Progenitor cell of endocrine pancreas (in vitro differentiated cells): Measurements from ENCODE around the gene ADARB1. TPM values are rescaled to one million over a fixed set of nuclear protein-coding genes. Genes with fewer than 3 reads are reported as not detected.

Experiments used
- DNase-seq: peaks from one replicate; pipeline ENCODE4 v3.0.0; 2021; ENCODE audit warnings: low spot score; ENCODE audit not compliant: unreplicated experiment
- H3K27ac Mint-ChIP-seq: 2 replicates; pipeline ENCODE4 v1.8.0; 2021; ENCODE audit warnings: mild to moderate bottlenecking, moderate library complexity, mixed read lengths
- H3K27me3 Mint-ChIP-seq: 2 replicates; pipeline ENCODE4 v1.8.0; 2021; ENCODE audit warnings: mixed read lengths
- H3K36me3 Mint-ChIP-seq: 2 replicates; pipeline ENCODE4 v1.8.0; 2022; ENCODE audit warnings: mixed read lengths; ENCODE audit not compliant: insufficient read depth
- H3K4me1 Mint-ChIP-seq: 2 replicates; pipeline ENCODE4 v1.8.0; 2021; ENCODE audit warnings: low read depth, mixed read lengths
- H3K4me3 Mint-ChIP-seq: 2 replicates; pipeline ENCODE4 v1.8.0; 2021; ENCODE audit warnings: low read depth, mild to moderate bottlenecking, moderate library complexity, mixed read lengths
- H3K9me3 Mint-ChIP-seq: 2 replicates; pipeline ENCODE4 v1.8.0; 2021; ENCODE audit warnings: low read depth, mixed read lengths
- total RNA-seq: library from RNA; stranded (reverse); gene quantifications from 2 replicates; pipeline ENCODE4 v1.2.1, GENCODE V29; 2021
- TF ChIP-seq, protein P1 (sequence below): fragments of 200-600 bp; sonication (generic); IDR thresholded peaks from one replicate; pipeline ENCODE4 v1.5.0; 2021; ENCODE audit warnings: antibody characterized with exemption, mild to moderate bottlenecking; ENCODE audit not compliant: unreplicated experiment

Gene ADARB1
- total RNA-seq, 1 donor from 2014 or later = 19.1 TPM

DNA sequence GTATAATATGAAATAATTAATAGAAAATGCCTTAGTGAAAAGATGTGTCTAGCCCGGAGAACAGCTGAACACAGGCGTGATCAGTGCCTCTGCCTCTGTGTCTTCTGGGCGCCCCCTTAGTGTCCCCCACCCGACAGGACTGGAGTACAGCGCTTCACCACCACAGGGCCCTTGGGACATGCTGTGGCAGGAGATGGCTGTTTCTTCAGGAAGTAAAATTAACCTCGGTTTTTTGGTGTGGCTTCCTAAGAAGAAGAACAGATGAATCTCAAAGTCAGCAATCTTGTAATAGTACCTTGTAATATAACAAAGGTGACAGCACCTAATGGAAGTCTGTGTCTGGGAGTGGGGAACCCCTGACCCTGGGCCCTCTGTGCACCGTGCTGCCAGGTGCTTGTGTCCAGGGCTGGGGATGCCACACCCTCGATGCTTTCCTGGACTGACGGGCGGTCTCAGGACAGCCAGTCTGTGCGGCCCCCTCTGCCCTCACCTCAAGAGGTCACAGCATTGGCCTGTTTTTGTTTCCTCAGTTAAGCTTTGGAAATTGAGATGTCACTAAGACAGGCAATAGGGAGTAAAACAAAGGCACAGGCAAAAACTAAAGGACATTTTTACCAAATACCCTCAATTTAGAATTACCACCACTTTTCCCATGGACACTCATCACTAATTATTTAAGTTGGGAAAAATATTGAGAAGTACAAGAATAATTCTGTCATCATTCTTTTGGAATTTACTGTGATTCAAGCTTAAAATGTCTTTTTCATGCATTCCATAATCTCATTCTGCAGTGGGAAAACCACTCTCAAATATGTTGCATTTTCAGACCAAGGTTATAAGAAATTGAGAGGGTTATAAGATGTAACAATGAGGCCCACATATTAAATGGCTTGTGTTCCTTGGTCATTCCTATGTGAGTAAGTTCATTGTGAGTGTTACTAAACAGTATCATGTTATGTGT, 79.3 kb downstream of the ADARB1 start:
- no peak for DNase-seq
- Mint-ChIP-seq H3K27ac (no peak overlapping the region), H3K36me3 (no peaks in the 10 kb centered on the region), H3K27me3 (no peaks in the 10 kb centered on the region), H3K9me3 (no peaks in the 10 kb centered on the region), H3K4me3 (no peak overlapping the region), H3K4me1 (peaks cover 4% of the 10 kb centered on the region)
- TF ChIP-seq, protein P1, sequence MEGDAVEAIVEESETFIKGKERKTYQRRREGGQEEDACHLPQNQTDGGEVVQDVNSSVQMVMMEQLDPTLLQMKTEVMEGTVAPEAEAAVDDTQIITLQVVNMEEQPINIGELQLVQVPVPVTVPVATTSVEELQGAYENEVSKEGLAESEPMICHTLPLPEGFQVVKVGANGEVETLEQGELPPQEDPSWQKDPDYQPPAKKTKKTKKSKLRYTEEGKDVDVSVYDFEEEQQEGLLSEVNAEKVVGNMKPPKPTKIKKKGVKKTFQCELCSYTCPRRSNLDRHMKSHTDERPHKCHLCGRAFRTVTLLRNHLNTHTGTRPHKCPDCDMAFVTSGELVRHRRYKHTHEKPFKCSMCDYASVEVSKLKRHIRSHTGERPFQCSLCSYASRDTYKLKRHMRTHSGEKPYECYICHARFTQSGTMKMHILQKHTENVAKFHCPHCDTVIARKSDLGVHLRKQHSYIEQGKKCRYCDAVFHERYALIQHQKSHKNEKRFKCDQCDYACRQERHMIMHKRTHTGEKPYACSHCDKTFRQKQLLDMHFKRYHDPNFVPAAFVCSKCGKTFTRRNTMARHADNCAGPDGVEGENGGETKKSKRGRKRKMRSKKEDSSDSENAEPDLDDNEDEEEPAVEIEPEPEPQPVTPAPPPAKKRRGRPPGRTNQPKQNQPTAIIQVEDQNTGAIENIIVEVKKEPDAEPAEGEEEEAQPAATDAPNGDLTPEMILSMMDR = no peak

DNA sequence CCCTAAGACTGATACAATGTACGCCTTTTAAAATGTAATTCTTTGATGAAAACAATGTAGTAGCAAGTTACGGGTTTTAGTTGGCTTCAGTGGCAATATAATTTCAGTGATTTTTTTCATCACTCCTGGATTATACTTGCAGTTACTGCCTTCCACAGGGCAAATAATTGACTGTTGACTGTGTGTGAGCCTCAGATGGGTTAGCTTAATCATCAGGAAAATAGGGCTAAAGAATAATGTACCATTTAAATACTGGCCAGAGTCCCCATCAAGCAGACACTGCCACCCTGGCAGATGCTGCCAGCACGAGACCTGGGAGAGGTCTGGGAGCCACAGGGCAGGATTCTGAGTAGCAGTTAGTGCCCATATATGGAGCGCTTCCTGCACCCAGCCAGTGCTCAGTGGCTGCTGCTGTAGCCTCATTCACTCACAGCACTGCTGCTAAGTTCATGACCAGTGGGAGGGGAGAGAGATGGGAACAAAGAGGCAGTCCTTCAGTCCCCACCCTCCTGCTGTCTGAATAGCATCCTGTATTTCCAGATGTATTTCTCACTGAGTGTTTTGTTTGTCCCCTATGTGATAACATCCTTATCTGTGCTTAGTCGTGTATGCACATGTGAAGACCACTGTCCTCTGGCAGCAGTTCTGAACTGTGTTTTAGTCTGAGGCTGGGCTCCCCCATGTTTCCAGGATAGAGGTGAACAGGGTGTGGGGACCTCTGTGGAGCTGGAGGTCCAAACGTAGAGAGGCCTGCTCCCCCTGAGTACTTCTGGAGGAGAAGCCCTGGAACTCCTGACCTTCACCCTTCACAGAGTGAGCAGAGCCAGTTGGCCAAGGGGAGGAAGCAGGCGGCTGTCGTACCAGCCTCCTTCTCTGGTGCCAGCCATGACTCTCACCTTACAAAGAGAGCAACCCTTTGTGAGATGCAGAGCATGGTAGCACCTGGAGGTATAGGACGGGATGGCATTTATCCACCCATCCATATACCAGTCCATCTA, 80.4 kb downstream of the ADARB1 start:
- no peak for DNase-seq
- H3K9me3 Mint-ChIP-seq = no peaks in the 10 kb centered on the region

DNA sequence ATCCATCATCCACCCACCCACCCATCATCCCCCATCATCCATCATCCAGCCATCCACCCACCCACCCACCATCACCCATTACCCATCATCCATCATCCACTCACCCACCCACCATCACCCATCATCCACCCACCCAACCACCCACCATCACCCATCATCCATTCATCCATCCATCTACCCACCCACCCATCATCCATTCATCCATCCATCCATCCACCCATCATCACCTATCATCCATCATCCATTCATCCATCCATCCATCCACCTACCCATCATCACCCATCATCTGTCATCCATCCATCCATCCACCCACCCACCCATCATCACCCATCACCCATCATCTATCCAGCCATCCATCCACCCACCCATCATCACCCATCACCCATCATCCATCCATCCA, 81.5 kb downstream of the ADARB1 start:
- Mint-ChIP-seq H3K27me3 (no peaks in the 10 kb centered on the region), H3K4me1 (peaks cover under 1% of the 10 kb centered on the region), H3K4me3 (no peak overlapping the region), H3K9me3 (no peaks in the 10 kb centered on the region), H3K27ac (no peak overlapping the region), H3K36me3 (no peaks in the 10 kb centered on the region)
- DNase-seq = no peak
- TF ChIP-seq, protein P1 = no peak

More for the DNA sequence above, 80.4 kb downstream of the ADARB1 start:
- TF ChIP-seq, protein P1 = no peak
- Mint-ChIP-seq H3K27me3 (no peaks in the 10 kb centered on the region), H3K4me3 (no peak overlapping the region), H3K36me3 (no peaks in the 10 kb centered on the region), H3K27ac (no peak overlapping the region), H3K4me1 (peaks cover 4% of the 10 kb centered on the region)

DNA sequence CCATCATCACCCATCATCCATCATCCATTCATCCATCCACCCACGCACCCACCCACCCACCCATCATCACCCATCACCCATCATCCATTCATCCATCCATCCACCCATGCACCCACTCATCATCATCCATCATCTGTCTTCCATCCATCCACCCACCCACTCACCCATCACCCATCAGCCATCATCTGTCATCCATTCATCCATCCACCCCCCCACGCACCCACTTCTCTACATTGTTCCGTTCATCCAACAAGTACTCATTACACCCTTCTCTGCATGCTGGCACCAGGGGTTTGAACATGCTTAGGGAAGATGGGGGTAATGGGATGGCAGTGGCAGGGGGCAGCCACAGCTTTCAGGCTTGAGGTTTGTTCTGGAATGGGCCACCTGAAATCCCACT, 82.1 kb downstream of the ADARB1 start:
- Mint-ChIP-seq H3K36me3 (no peaks in the 10 kb centered on the region), H3K9me3 (no peaks in the 10 kb centered on the region), H3K27ac (no peak overlapping the region), H3K27me3 (no peaks in the 10 kb centered on the region), H3K4me1 (peaks cover 2% of the 10 kb centered on the region), H3K4me3 (no peak overlapping the region)
- no peak for DNase-seq
- TF ChIP-seq, protein P1 = no peak

DNA sequence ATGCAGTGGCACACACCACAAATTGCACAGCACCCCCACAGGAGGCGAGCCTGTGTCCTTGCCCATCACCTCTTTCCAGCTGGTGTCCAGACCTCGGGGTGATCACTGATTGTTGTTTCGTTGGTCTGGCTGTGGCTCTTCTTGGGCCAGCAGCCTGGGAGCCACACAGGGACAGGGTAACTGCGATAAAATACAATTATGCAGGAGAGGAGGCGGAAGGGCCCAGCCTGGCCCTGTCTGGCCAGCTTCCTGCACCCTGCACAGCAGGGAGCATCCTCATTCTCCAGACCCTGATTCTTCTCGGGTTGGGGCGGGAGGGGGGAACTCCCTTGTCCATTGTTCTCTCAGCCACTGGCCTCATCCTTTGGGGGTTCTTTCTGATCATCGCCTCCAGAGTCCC, 83.6 kb downstream of the ADARB1 start:
- Mint-ChIP-seq H3K27ac (no peak overlapping the region), H3K4me1 (peaks cover 2% of the 10 kb centered on the region)
- no peak for DNase-seq

More for the DNA sequence above, 83.6 kb downstream of the ADARB1 start:
- Mint-ChIP-seq H3K27me3 (no peaks in the 10 kb centered on the region), H3K9me3 (no peaks in the 10 kb centered on the region), H3K4me3 (no peak overlapping the region), H3K36me3 (no peaks in the 10 kb centered on the region)
- TF ChIP-seq, protein P1 = no peak
